GDM1 (cell line): ENCODE data around the gene PHACTR1.

ENCODE experiments used
- DNase-seq: peaks from one replicate; lab custom pipeline; 2025; lab: John Stamatoyannopoulos, UW

PHACTR1 gene

DNA sequence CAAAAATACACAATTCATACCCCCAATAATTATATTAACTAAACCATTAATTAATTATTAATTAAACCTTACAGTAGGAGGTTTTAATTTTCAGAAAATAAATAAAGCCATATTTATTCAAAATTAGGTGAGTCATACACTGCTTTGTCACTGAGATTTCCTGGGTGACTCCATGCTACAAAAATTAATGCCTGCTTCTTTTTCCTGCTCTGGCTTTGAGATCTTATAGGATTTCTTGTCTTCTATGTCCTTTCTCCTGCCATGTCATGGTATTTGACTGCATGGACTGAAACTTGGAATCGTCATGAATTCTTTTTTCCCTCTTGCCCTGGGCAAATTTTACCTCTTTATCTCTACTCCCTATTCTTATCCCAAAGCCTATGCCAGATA lies 133.2 kb downstream of the PHACTR1 start:
- DNase-seq, result no peak

DNA sequence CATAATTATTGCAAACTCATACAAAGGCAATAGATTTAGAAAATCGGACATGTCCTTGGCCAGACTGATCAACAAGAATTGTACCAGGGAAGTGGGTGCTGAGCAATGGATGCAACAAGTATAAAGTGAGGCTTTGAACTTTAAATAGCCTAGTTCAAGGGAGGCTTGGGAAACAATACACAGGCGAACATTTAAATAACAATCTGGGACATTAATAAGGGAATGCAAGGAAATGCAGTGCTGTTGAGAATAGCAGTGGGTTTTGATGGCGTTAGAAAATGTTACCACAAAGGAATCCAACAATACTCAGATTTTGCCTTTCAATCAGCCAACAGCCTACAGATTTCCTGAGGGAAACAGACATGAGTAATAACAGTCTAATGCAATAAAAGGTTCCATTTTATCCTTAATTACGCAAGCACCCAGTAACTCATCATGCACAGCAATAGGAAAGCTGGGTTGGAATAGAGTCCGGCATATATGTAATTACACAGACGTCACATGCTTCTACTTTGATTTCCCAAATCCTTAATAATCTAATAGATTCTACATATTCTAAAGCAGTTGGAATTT lies 134.6 kb downstream of the PHACTR1 start:
- DNase-seq, result no peak

DNA sequence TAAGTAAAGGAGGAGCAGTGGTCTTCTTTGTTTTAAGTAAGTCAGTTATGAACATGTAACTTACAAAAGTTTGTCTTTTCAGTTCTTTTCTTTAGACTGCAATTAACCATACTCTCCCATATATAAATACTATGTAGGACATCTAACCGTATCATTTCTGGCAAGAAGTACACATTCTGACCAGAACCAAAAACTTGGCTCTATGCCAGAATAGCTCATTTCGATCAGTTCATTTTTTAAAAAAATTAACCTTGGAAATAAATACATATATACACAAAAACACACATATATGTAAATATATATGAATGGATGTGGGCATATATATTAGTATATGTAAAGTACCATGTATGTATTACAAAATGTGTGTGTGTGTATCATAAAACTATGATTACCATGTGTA lies 145.0 kb downstream of the PHACTR1 start:
- no peak for DNase-seq

DNA sequence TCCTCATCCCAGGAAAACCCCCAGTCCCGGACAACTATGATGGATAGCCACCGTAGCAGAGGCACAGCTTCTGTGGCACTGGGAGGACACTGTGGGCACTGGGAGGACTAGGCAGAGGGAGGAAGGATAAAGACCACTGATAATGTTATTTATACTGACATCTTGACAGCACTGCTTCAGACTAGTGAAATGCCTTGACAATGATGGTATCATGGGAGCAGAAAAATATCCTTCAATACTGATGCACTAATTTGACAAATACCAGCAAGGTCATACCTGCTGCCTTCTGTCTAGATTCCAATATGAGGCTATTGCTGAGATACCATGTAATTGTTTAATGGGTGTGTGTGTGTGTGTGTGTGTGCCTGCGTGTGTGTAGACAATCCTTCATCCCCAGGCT lies 148.6 kb downstream of the PHACTR1 start:
- DNase-seq, result no peak

DNA sequence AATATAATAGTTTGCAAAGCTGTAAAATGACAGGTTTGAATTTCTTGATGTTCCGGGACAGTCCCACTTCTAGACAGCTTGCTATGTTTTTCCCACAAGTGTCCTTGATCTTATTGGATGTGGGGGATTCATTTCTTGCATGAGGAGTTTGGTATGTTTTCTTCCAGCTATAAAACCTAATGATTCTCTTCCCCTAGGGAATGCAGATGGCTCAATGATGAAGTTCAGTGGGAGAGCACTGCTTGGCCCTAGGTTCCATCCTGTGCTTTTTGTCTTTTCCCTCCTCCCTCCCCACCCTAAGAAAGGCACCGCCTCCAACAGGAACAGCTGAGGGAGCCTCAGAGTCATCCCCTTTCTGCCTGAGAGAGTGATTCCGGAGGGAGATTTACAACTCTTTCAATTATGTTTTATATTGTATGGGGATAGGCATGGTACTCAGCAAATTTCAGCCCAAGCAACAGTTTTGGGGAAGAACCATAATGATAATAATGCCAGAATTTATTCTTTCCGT lies 149.2 kb downstream of the PHACTR1 start:
- DNase-seq, result no peak

DNA sequence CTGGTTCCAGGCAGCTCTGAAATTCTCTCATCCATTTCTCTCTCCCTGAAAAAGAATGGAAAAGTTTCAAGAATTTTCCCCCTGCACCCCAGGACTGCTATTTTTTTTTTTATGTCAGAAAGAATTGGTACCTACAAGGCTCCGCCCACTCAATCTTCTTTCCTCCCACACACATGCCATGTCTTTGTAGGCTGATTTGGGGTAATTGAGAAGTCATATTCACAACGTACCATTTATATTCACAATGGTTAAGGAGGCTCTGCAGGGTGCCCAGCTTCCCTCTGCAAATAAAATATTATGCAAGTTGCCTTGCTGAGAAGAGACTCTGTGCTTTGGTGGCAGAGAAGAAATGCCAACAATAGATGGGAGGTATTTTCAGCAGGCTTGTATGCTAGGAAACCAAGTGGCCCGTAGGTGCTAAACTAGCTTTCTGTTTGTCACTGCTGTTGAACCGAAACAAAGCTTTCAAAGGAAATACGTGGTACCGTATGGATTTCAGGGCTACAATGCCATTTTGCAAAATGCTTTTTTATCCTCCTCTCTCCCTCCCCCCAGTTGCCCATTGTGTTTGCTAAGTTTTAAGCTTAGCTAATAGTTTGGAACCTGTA lies 150.0 kb downstream of the PHACTR1 start:
- no peak for DNase-seq

DNA sequence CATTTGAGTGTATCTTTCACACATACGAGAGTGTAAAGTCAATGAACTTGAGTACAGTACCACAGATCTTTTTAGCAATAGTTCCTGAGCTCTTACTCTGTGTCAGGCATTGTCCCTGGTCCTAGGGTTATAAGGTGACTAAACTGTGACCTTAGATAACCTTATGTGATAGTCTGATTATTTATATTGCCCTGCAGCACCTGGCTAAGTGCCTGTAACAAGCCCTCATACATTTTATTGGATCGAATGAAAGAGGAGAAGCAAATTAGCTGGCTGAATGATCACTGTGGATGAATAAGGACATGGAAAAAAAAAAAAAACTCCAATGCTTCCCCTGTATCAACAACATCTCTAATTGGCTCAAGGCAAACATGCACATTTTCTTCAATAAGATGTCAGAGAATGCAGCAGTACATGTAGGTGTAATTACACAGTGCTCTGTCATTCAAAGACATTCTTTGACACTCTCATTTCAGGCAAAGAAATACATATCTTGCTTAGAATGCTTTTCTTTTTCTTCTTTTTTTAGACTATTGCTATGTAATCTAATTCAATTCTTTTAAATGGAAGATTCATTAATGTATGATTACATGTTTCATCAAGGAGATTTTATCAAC lies 153.4 kb downstream of the PHACTR1 start:
- DNase-seq, result no peak

DNA sequence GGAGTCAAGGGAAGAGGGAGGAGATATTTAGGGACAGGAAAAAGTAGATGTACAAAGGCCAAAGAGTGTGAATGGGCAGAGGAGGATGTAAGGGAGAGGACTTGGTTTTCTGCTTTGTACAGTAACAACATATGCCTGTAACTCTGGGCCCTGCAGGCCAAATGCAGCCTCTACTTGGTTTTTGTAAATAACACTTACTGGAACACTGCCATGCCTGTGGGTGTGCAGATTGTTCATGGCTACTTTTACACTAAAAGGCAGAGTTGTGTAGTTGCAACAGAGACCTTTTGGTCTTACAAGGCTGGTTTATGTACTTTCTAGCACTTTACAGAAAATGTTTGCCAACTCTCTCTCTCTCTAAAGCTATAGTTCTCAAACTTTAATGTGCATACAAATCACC lies 157.1 kb downstream of the PHACTR1 start:
- no peak for DNase-seq

DNA sequence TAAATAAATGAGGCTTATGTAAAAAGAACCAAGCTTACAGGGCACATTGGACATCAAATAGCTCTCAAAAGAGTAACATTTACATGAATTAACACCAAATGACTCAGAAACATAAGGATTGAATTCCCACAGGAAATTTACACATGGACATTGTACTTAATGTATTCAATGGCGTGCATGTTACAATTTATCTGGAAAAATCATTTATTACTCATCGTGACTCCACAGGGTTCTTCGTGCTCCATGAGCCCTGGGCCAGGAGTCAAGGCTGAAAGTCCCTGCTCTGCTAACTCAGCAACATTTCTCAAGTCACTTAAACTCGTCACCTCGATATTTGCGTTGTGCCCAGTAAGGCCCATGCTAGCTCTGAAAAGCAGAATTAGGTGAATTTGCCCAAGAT lies 158.5 kb downstream of the PHACTR1 start:
- DNase-seq, result no peak

DNA sequence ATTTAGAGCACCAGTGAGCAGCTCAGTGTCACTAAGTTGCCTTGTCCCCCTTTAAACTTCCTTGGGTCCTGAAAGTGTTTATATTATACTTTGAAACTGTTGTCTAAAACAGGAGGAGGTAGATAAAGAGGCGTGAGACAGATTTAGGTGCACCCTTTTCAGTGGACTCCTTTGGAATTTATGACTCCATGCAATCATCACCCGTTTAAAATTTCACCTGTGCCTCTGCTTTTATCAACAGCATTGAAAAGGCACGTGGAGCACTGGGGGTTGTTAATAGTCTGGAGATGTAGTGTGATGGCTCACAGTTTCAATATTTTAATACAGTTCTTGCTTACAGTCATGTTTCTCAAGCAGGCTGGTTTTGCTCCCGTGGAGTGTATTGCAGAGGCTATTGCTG lies 162.2 kb downstream of the PHACTR1 start:
- DNase-seq, result no peak

DNA sequence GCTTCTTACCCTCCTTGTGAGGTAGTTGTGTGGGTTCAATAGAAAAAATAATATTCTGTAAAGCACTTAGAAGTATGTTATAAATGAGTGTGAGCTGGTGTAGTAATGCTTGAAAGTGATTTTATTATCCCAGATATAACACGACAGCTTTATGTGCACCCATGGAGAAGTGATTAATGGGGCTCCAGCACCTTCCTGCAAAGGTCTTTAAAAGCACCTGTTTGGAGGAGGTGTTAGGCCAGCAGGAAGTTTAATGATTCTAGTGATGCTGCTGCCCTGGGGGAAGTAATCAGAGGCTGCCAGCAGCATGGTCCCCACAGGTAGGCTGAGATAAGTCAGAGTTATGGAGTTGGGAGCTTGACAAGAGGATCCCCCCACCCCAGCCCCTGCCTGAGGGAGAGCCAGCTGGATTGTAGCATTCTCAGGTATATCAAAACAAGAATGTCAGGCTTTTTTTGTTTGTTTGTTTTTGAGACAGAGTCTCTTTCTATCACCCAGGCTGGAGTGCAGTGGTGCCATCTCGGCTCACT lies 166.3 kb downstream of the PHACTR1 start:
- DNase-seq, result no peak

DNA sequence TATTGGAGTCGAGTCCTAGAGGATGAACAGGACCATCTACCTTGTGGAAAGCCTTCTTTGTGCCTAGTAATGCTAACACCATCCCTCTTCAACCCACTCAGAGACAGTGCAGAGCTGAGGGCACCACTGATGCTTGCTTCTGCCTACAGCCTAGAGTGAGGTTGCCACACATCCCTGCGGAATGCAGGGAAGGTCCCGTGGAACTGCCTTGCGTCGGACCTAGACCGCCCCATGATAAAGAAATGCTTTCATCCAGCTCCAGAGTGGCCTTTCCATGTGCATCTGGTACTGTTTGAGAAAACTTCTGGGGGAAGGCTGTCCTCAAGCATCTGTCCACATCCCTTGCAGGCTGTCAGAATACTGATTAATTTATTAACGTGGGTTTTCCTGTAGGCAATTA lies 168.4 kb downstream of the PHACTR1 start:
- DNase-seq, result no peak

DNA sequence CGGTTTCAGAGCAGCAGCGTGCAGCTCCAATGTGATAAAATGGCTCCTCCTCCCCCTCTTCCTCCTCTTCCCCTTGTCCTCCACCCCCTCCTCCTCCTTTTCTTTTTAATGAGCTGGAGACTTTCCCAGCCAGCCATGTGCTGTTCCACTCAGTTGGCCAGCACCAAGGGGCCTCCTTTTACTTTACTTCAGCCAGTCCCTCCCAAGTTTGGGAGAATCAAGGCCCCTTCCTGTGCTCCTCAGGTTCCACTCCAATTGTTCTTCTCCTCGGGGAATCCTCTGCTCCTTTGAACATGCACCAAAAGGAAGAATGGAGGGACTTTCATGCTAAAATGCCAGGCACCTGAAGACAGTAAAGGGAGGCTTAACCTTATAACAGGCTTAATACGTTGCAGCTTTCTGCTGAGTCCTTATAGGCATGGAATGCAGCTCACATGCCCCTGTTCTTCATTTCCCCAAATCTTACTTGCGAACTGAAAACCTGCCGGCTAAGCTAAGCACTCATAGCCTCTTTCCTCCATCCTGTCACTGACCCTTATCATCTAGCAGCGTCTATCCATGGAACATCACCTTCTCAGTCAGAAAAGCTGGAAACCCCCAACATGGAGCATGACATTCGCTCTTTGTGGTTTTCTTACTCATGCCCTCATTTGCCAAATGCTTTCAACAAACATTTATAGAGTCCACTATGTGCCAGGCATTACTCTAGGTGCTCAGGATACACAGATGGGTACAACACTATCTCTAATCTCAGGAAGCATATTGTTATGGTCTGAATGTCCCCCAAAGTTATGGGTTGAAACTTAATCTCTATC lies 170.6 kb downstream of the PHACTR1 start:
- no peak for DNase-seq

DNA sequence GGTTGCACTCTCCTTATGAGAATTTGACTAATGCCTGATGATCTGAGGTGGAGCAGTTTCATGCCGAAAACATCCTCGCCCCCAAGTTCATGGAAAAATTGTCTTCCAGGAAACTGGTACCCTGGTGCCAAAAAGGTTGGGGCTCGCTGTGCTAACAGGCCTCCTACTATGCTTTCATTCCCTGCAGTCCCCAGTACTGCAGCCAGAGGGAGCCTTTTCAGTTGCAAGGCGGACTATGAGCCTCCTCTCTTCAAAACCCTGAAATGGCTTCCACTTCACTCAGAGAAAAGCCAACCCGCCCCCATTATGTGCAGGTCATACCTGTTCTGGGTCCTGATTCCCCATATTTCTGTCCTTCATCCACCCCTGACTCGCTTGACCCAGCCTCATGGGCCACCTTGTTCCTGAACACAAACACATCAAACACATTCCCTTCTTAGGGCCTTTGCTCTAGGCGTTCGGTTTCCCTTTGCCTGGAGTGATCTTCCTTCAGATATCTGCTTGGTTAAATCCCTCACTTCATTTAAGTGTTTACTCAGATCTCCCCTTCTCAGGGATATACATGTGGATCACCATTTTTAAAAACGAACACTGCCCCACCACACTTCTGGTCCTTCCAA lies 173.7 kb downstream of the PHACTR1 start:
- no peak for DNase-seq

DNA sequence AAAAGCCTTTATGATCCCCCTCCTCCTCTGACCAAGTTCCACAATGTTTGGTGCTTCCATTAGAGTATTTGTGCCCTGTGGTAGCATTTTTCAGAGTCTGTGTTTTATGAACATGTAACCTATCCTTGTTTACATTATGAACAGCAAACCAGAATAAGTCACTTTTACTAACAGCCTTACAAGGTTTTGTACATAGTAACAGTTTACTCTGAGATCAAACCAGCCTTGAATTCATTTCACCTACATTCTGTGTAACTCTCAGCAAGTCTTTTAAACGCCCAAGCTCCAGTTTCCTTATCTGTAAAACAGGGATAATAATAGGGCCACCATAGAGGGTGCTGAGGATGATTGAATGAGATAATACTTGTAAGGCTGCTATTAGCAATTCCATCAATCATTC lies 175.0 kb downstream of the PHACTR1 start:
- no peak for DNase-seq

DNA sequence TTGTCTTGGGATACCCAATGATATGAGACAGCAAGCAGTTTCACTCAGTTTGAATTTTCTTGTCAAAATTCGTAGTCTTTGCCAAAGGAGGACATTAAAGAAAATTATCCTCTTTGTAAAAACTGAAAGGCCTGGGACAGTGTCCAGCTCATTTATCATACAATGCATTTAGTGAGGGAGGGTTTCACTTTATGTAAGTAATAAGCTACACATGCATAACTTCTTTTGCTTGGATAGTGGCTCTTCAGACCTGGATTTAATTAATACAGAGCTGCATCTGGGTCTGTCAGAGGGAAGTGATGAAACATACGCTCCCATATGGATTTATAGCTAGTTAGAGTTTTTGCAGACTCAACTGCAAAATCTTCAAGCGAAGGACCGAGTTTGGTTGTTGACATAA lies 175.6 kb downstream of the PHACTR1 start:
- no peak for DNase-seq

DNA sequence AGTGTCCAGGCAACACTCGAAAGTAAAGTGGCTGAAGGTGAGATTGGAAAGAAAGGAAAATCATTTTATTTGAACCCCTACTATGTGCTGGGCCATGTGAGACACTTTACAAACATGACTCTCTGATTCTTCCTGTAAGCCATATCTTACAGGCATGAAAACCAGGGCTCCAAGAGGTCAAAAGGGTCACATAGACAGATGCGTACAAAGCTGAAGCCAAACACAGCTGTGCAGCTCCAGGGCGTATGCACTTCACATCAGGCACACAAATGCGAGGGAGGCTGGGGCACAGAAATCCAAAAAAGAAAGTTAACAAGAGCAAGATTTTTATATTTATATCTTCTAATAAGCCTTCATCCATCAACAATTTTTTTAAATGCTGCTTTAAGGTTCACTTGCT lies 176.5 kb downstream of the PHACTR1 start:
- no peak for DNase-seq

DNA sequence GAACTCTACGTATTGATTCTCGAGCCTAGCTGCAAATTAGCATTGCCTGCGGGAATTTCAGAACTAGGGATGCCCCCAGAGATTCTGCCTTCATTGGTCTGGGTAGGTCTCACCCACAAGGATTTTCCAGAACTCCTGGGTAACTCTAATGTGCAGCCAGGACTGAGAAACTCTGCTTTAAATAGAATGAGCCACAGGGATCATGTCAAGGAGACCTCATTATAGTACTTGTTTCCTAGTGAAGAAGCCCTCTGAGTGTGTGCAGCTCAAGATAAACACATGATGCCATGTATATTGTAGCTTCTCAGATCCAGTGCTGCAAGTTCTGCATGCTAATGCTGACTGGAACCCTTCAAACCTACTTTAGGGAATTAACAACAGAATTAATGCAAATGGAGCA lies 179.2 kb downstream of the PHACTR1 start:
- no peak for DNase-seq

DNA sequence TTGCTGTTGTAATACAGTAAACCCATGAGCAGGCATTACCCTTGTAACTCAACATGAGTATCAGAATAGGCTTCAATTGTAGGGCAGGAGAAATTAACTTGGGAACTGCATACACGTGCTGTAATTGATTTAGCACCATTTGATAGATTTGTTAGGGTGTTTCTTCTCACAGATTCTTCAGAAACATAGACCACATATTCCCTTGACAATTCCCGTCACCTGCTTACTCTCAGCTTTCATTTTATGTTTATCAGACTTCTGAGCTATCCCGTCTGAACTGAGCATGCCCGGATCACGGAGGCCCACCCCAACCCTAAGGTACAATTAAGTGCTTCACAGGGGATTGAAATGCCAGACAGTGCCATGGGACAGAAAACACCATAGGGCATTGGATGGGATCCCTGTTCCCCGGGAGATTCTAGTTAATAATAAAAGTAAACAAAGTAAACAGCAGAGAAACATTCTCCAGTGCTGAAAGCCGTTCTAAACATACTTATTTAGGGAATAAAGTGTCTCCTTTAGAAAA lies 179.7 kb downstream of the PHACTR1 start:
- no peak for DNase-seq

DNA sequence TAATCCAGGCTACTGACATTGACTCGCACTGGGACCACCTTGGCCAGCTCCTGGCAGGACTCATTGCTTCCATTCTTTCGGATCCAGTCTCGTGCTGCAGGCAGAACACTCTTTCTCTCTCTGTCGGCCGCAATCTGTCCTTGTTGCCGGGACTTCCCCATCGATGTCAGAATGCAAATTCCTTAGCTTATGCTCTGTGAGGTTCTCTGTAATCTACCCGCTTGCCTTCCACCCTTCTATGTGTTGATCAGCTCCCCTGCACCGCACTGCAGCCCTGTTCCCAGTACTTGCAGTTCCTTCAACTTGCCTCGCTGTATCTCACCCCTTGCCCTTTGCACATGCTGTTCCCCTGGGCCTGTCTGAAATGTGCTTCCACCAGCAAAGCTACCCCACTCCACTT lies 182.0 kb downstream of the PHACTR1 start:
- DNase-seq, result no peak

DNA sequence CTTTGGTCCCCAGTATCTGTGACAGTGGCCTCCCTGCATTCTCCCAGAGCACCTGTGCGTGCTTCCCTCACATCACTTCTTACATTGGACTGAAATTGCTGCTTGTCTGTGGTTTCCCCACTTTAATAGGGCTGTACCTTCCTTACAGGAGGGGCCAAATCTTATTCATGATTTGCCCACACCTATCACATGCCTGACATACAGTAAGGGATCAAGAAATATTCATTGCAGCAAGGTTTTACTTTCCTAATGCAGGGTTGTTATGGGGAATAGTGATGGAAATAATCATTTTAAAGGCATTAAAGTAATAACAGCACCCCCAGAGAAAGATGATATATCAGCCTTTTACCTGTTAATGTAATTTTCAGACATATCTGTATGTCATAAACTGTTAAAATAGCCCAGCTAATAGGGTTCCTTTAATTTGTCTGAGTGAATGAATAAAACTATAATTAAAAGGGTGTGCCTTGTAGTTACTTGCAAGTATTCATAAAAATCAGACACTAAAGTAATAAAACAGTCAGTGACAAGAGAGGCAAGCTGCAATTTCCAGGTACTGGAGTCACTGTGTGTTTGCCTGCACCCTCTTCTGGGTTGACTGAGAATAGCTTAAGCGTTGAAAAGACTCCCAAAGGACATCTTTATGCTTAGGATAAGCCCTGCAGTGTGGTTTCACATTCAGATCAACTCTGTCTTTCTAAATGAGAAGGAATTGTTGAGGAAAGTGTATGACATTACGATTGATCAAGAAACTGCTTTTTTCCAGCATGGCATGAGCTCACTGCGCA lies 182.7 kb downstream of the PHACTR1 start:
- no peak for DNase-seq
